GM13977 (cell line): Measurements from ENCODE around the gene IL17REL.

Experiments
- DNase-seq: peaks from one replicate; pipeline ENCODE4 v3.0.0; 2012; ENCODE audit warnings: low spot score
- in situ Hi-C: fragments of 300-500 bp; cut with MboI; formaldehyde crosslinking; loops from one replicate; pipeline ENCODE4 v1.12.0; 2022; ENCODE audit warnings: low sequenced_read_pairs, low pct_unique_long_range_greater_than_20kb, mixed read lengths, inconsistent platforms; ENCODE audit not compliant: unreplicated experiment
- TF ChIP-seq, protein P1 (sequence below): IDR thresholded peaks from 2 replicates; pipeline ENCODE4 v1.5.1; 2012; ENCODE audit warnings: mild to moderate bottlenecking, control low read depth; ENCODE audit not compliant: insufficient read depth; ENCODE audit errors: extremely low read depth, missing control alignments

The IL17REL gene

DNA sequence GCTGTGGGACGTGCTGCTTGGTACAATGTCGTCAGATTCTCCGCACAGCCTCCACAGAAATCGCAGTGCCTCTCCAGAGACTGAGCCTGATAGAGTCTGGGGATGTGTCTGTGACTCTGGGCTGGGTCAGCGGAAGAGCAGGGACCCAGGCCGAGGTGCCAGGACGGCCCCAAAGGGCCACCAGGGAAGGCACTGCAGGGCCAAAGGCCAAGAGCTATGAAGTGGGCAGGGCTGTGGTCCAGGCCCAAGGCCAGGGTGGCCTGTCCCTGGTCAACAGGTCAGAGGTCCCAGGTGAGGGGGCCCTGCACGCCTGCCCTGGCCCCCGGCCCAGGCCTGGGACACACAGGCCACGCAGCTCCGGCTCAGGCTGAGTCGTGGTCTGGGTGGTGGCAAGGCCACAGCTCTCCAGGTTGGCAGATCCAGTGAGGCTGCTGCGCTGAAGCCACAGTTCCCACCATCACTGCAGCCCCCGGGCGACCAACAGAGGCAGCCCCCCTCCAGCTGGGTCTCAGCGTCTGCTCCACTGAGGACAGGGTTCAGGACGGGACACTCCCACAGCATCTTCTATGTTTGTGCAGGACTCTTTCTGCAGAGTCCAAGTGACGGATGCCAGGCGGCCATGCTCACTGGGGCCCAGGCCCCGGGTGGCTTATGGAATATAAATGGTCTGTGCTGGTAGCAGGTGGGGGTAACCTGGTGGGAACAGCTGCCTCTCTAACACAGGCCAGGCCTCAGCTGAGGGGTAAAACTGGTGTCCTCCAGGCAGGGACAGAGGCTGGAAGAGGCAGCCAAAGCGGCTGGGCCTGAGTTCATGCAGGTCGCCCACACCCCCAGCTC, 56.8 kb downstream of the IL17REL start:
- in situ Hi-C loops, result no loop called here
- TF ChIP-seq, protein P1, sequence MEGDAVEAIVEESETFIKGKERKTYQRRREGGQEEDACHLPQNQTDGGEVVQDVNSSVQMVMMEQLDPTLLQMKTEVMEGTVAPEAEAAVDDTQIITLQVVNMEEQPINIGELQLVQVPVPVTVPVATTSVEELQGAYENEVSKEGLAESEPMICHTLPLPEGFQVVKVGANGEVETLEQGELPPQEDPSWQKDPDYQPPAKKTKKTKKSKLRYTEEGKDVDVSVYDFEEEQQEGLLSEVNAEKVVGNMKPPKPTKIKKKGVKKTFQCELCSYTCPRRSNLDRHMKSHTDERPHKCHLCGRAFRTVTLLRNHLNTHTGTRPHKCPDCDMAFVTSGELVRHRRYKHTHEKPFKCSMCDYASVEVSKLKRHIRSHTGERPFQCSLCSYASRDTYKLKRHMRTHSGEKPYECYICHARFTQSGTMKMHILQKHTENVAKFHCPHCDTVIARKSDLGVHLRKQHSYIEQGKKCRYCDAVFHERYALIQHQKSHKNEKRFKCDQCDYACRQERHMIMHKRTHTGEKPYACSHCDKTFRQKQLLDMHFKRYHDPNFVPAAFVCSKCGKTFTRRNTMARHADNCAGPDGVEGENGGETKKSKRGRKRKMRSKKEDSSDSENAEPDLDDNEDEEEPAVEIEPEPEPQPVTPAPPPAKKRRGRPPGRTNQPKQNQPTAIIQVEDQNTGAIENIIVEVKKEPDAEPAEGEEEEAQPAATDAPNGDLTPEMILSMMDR, result no peak
- no peak for DNase-seq

- in situ Hi-C loops, result no loop called here
- no peak for DNase-seq
- TF ChIP-seq, protein P1, result no peak
These were observed 57.5 kb downstream of the IL17REL start for GRCh38 chr22:49954991-49955580.

DNA sequence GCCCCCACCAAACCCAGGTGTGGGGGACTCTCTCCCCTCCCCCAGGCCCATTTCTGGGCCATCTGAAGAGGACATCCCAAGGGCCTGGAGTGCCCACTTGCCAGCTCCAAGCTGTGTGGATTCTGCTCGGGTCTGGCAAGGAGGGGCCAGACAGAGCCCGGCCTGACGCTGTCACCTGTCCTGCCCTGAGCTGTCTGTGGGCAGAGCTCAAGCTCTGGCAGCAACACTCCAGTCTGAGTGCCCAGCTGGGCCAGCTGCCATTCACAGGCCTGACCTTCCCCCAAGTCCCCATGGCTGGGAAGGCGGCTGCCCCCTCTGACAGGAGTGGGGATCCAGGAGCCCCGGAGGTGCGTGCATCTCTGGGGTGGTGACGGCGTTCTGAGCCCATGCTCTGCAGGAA, 58.2 kb downstream of the IL17REL start:
- in situ Hi-C loops, result no loop called here
- no peak for DNase-seq
- TF ChIP-seq, protein P1, result no peak

GRCh38 chr22:49953680-49954344, 58.8 kb downstream of the IL17REL start:
- DNase-seq, result no peak
- TF ChIP-seq, protein P1, result no peak
- in situ Hi-C loops, result no loop called here

DNA sequence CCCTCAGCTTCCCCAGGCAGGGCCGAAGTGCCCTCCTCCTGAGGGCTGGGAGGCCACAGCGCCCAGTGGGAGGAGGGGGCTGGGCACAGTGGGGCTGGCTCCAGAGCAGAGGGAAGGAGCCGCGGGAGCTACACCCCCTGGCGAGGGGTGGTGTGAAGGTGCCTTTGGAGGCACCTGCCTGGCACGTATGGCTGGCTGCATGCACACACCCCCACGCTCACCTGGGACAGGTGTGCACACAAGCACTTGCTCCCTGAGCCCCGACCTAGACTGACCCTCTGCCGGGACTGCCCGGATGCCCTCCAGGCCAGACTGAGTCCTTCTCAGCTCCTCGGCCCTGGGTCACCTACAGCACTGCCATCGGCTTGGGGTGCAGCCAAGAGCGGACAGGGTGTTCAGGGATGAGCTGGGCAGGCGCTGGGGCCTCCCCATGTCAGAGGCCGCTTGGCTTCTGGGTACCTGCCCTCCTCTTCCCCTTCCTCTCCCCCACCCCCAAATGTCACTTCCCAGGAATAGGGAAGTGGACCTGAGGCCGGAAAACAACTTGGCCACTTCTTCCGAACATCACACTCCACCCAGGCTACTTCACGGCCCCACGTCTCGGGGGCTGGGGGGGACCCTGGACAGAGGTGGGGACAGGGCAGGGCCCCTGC, 59.4 kb downstream of the IL17REL start:
- DNase-seq, result no peak

More for the DNA sequence above, 59.4 kb downstream of the IL17REL start:
- TF ChIP-seq, protein P1, result no peak
- in situ Hi-C loops, result no loop called here
